ENCODE measurements around the gene CENPO.

The CENPO gene, protein sequence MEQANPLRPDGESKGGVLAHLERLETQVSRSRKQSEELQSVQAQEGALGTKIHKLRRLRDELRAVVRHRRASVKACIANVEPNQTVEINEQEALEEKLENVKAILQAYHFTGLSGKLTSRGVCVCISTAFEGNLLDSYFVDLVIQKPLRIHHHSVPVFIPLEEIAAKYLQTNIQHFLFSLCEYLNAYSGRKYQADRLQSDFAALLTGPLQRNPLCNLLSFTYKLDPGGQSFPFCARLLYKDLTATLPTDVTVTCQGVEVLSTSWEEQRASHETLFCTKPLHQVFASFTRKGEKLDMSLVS

DNA sequence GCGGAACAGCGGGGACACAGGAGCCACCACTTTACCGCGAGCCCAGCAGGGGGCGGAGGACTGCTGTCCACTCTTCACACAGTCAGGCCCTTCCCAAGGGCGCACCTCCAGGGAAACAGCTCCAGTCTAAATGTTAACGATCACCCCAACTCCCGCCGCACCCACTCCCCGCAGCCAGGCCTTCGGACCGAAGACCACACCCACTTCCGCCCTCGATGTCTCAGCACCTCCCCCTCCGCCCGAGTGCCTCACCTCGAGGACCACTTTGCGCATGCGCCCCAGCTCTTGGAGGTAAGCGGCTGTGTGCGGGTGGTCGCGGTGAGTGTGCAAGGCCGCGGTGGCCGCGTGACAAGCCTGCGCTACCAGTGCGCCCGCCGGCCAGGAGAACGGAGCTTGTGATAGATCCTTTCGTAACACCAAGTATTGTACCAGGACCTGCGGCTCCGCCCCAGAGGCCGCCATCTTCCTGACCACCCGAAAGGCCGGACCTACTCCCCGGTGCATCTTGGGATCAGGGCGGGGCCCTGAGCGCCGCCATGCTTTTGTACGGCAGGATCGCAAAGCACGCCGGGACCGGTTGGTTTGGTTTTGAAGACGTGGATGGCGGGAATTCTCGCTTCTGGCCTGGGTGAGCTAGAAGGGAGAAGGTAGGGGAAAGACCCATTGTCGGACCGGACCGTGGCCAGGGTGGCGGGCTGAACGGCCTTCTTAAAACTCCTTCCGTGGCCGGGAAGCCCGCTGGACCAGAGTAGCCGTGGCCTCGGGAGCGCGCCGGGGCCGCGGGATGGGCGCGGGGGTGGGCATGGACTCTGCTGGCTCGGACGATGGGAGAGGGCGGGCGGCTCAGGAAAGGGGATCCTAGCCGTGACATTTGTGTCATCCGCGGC, at the start of gene CENPO, which contains the start of gene PTRHD1:
Gene CENPO, plus strand, starts transcription at position 552 of the 887 bp plus-strand sequence. CDS start 495 bp downstream, outside the sequence.
Gene PTRHD1, minus strand, starts transcription at position 518 of the 887 bp plus-strand sequence. Its CDS starts 14 bp downstream, at position 504.
- TF ChIP-seq, protein P1, sequence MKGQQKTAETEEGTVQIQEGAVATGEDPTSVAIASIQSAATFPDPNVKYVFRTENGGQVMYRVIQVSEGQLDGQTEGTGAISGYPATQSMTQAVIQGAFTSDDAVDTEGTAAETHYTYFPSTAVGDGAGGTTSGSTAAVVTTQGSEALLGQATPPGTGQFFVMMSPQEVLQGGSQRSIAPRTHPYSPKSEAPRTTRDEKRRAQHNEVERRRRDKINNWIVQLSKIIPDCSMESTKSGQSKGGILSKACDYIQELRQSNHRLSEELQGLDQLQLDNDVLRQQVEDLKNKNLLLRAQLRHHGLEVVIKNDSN (IDR thresholded peaks at IDR 0.05), result no peak
- TF ChIP-seq TCF12 (IDR thresholded peaks at IDR 0.05; ENCODE audit: low read depth), result peak; percentile 72
- no peak; the same call in 1 of the 2 replicates for TF ChIP-seq CEBPB (IDR thresholded peaks at IDR 0.05)
- TF ChIP-seq, protein P2, sequence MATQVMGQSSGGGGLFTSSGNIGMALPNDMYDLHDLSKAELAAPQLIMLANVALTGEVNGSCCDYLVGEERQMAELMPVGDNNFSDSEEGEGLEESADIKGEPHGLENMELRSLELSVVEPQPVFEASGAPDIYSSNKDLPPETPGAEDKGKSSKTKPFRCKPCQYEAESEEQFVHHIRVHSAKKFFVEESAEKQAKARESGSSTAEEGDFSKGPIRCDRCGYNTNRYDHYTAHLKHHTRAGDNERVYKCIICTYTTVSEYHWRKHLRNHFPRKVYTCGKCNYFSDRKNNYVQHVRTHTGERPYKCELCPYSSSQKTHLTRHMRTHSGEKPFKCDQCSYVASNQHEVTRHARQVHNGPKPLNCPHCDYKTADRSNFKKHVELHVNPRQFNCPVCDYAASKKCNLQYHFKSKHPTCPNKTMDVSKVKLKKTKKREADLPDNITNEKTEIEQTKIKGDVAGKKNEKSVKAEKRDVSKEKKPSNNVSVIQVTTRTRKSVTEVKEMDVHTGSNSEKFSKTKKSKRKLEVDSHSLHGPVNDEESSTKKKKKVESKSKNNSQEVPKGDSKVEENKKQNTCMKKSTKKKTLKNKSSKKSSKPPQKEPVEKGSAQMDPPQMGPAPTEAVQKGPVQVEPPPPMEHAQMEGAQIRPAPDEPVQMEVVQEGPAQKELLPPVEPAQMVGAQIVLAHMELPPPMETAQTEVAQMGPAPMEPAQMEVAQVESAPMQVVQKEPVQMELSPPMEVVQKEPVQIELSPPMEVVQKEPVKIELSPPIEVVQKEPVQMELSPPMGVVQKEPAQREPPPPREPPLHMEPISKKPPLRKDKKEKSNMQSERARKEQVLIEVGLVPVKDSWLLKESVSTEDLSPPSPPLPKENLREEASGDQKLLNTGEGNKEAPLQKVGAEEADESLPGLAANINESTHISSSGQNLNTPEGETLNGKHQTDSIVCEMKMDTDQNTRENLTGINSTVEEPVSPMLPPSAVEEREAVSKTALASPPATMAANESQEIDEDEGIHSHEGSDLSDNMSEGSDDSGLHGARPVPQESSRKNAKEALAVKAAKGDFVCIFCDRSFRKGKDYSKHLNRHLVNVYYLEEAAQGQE (IDR thresholded peaks at IDR 0.05; ENCODE audit: low read depth), result no peak
- peak; percentile 73; the same call in 1 of the 2 replicates for TF ChIP-seq FOXM1 (IDR thresholded peaks at IDR 0.05; ENCODE audit: borderline replicate concordance, low read depth)
- peak; percentile 76 for TF ChIP-seq EGR1 (IDR thresholded peaks at IDR 0.05)
- no peak for TF ChIP-seq NFIC (IDR thresholded peaks at IDR 0.05)
- TF ChIP-seq, protein P3, sequence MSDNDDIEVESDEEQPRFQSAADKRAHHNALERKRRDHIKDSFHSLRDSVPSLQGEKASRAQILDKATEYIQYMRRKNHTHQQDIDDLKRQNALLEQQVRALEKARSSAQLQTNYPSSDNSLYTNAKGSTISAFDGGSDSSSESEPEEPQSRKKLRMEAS (IDR thresholded peaks at IDR 0.05), result peak; percentile 86
- TF ChIP-seq CREB1 (IDR thresholded peaks at IDR 0.05; ENCODE audit: low read depth), result no peak
- no peak for TF ChIP-seq EP300 (IDR thresholded peaks at IDR 0.05; ENCODE audit: borderline replicate concordance)
- no peak for TF ChIP-seq ZBTB7A (IDR thresholded peaks at IDR 0.05; ENCODE audit: low read depth)
- peak; percentile 8; the same call in 1 of the 2 replicates for TF ChIP-seq RAD21 (IDR thresholded peaks at IDR 0.05; ENCODE audit: low read depth)
- TF ChIP-seq TAF1 (IDR thresholded peaks at IDR 0.05; ENCODE audit: low read depth), result peak; percentile 58
- peak; percentile 99 for TF ChIP-seq YY1 (IDR thresholded peaks at IDR 0.05; ENCODE audit: low read depth)
- TF ChIP-seq TEAD4 (IDR thresholded peaks at IDR 0.05), result no peak

DNA sequence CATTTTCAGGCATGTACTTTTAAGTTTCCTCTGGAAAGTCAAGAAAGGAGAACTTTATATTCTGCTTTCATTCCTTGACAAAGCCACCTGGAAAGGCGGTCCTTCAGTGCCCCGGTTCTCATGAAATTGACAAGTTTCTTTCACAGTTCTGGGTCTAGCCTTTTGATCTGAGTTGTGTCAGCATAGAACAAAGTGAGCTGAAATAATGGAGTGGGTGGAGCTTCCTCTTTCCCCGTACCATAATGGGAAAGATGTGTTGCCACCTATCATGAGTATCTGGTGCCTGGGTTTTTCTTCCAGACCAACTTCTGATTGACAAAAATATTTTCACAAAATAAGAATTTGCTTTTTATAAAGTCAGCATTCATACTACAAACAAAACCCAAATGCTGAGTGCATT, 49.3 kb upstream of the CENPO start:
- TF ChIP-seq TEAD4 (IDR thresholded peaks at IDR 0.05), result no peak
- TF ChIP-seq, protein P3 (IDR thresholded peaks at IDR 0.05), result no peak
- TF ChIP-seq CREB1 (IDR thresholded peaks at IDR 0.05; ENCODE audit: low read depth), result no peak
- no peak for TF ChIP-seq YY1 (IDR thresholded peaks at IDR 0.05; ENCODE audit: low read depth)
- no peak for TF ChIP-seq RAD21 (IDR thresholded peaks at IDR 0.05; ENCODE audit: low read depth)
- TF ChIP-seq NFIC (IDR thresholded peaks at IDR 0.05), result no peak
- TF ChIP-seq, protein P1 (IDR thresholded peaks at IDR 0.05), result no peak
- TF ChIP-seq EGR1 (IDR thresholded peaks at IDR 0.05), result no peak
- no peak for TF ChIP-seq TAF1 (IDR thresholded peaks at IDR 0.05; ENCODE audit: low read depth)
- TF ChIP-seq ZBTB7A (IDR thresholded peaks at IDR 0.05; ENCODE audit: low read depth), result no peak
- no peak for TF ChIP-seq CEBPB (IDR thresholded peaks at IDR 0.05)
- TF ChIP-seq TCF12 (IDR thresholded peaks at IDR 0.05; ENCODE audit: low read depth), result no peak
- no peak for TF ChIP-seq EP300 (IDR thresholded peaks at IDR 0.05; ENCODE audit: borderline replicate concordance)
- TF ChIP-seq, protein P2 (IDR thresholded peaks at IDR 0.05; ENCODE audit: low read depth), result no peak

DNA sequence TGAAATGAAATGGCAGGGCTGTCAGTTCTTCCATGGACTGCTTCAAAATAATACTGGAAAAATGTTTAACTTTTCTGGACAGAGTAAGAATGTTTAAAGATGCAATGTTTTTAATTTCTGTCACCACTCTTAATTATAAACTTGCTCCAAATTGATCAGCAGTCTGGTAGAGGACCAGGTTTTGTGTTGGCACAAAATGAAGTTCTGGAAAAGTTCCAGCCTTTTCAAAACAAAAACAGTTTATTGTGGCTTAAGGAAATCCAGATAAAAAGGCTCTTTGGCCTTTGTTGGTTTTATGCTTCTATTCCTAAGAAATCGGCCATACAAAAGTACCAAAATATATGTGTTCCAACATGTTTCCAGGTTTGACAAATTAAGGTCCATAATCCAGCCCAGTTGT, 48.9 kb upstream of the CENPO start:
- TF ChIP-seq NFIC (IDR thresholded peaks at IDR 0.05), result no peak
- no peak for TF ChIP-seq ZBTB7A (IDR thresholded peaks at IDR 0.05; ENCODE audit: low read depth)
- no peak for TF ChIP-seq YY1 (IDR thresholded peaks at IDR 0.05; ENCODE audit: low read depth)
- TF ChIP-seq CREB1 (IDR thresholded peaks at IDR 0.05; ENCODE audit: low read depth), result no peak
- no peak for TF ChIP-seq TEAD4 (IDR thresholded peaks at IDR 0.05)
- no peak for TF ChIP-seq TAF1 (IDR thresholded peaks at IDR 0.05; ENCODE audit: low read depth)
- TF ChIP-seq, protein P3 (IDR thresholded peaks at IDR 0.05), result no peak
- TF ChIP-seq EP300 (IDR thresholded peaks at IDR 0.05; ENCODE audit: borderline replicate concordance), result no peak
- TF ChIP-seq CEBPB (IDR thresholded peaks at IDR 0.05), result no peak
- no peak for TF ChIP-seq FOXM1 (IDR thresholded peaks at IDR 0.05; ENCODE audit: borderline replicate concordance, low read depth)

DNA sequence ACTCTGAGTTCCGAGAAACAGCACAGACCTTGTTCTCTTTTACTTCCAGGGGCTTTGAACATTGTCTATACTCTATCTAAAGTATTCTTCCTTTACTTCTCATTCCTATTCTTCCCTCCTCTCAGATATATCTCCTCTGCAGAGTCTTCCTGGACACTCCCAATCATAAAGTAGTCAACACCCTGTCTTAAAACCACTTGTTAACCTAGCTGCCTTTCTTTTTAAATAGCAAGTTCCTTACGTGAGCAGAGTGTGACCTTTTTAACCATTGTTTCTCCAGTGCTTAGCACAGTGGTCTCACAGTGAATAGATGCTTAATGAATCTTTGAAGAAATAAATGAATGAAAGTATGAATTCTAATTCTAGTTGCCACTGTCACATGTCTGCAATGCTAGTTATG, 47.4 kb upstream of the CENPO start:
- TF ChIP-seq YY1 (IDR thresholded peaks at IDR 0.05; ENCODE audit: low read depth) (no peak), CEBPB (IDR thresholded peaks at IDR 0.05) (no peak), TAF1 (IDR thresholded peaks at IDR 0.05; ENCODE audit: low read depth) (no peak)

Measured in Ishikawa (cell line).